NCI-H510A (cell line): ENCODE data around the gene ZNF768.
A peak's percentile ranks its signal among the peaks of the same experiment; 100 is the strongest.

Experiments
- DNase-seq: peaks from one replicate; lab custom pipeline; 2025; lab: John Stamatoyannopoulos, UW

Gene ZNF768

DNA sequence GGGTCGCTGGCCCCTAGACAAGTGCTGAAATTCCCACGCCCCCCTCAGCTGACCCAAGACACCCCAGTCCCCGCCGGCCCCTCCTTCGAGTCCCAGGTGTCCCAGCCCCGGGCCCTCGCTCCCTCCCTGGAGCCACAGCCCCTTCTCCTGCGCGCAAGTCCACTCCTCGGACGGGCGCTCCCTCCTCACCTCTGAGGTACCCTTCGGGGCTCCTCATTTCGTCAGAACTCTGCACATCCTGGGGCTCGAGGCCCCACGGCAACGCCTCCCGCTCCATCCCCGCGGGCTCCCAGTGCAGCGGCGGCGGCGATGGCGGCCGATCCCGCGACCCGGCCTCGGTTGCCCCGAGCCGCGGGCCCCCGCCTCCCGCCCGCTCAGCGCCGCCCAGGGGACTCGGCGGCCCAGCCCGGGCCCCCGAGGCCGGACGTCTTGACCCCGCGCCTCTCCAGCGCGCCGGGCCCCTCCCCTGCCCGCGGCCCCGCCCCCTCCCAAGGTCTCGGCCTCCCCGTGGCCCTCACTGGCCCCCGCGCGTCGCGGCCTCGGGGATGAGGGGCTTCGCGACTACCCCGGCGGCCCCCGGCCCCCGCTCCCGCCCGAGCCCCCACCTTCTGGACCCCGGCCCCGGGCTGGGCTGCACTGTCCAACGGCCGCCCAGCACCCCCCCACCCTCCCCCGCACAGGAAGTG is at the start of gene ZNF768:
TSS of gene ZNF768 (minus strand) at position 430 of the 686 bp plus-strand sequence. CDS start at position 277, 153 bp downstream.
- DNase-seq = peak; percentile 76

- no peak for DNase-seq
Measured at GRCh38 chr16:30574678-30575077, 48.3 kb upstream of the ZNF768 start.

GRCh38 chr16:30571445-30572322 is 45.3 kb upstream of the ZNF768 start, which contains the start of gene ZNF688:
TSS of gene ZNF688 (minus strand) at chr16:30571714. CDS start at chr16:30571629, 85 bp downstream.
- peak; percentile 97 for DNase-seq

DNA sequence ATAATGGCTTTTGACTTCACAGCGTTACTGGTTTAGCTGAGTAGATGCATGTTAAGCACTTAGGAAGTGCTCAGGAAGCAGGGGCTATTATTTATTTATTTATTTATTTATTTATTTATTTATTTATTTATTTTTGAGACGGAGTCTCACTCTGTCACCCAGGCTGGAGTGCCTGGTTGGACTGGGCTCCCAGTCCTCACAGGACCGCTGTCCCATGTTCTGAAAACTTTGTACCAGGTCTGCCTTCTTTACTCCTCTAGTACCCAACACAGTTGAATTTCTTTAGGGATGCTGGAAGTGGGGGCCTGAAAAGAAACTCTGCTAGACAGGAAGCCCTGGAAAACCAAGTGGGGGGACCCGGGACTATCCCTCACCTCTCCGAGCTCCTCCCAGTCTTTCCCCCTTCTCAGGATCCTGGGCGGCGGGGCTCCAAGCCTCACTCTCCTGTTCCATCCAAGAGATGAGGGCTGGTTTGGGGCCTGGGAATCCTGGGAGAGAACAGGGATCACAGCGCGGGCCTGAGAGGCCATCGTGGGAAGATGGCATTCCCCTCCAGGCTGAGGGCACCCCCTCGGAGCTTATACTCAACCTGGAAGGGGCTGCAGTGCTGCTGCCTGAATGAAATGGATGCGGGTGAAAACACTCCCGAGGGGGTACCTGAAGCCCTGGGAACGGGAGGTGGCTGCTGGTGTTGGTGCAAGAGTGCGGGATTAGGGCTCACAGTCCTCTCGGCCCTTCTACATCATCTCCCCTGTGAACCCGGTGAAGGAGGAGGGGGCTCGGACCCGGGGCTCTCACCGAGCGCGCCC is 44.5 kb upstream of the ZNF768 start:
- DNase-seq = no peak

GRCh38 chr16:30569746-30570635 is 43.6 kb upstream of the ZNF768 start:
- no peak for DNase-seq

- DNase-seq = no peak
Measured at GRCh38 chr16:30569281-30569680, 42.9 kb upstream of the ZNF768 start.

DNA sequence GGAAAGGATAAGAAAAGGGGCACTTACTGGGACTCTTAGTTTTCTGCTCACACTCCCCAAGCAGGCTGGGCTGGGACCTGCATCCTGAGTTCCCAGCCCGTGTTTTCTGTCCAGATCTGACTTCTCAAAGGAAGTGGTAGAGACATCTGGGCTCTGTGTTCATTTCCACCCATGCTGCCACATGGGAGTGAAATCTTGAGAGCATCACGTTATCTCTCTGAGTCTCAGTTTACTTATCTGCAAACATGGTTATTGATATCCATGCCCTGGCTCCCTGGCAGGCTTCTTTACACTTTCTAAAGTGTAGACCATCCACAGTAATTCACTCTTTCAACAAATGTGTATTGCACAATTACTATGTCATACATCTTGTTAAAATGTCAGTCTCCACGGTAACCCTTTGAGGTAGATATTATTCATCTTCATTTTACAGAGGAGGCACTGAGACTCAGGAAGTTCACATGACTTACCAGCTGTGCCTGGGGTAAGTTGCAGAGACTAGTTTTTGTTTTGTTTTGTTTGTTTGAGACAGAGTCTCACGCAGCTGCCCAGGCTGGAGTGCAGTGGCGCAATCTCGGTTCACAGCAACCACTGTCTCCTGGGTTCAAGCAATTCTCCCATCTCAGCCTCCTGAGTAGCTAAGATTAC is 41.7 kb upstream of the ZNF768 start:
- peak; percentile 30 for DNase-seq

DNA sequence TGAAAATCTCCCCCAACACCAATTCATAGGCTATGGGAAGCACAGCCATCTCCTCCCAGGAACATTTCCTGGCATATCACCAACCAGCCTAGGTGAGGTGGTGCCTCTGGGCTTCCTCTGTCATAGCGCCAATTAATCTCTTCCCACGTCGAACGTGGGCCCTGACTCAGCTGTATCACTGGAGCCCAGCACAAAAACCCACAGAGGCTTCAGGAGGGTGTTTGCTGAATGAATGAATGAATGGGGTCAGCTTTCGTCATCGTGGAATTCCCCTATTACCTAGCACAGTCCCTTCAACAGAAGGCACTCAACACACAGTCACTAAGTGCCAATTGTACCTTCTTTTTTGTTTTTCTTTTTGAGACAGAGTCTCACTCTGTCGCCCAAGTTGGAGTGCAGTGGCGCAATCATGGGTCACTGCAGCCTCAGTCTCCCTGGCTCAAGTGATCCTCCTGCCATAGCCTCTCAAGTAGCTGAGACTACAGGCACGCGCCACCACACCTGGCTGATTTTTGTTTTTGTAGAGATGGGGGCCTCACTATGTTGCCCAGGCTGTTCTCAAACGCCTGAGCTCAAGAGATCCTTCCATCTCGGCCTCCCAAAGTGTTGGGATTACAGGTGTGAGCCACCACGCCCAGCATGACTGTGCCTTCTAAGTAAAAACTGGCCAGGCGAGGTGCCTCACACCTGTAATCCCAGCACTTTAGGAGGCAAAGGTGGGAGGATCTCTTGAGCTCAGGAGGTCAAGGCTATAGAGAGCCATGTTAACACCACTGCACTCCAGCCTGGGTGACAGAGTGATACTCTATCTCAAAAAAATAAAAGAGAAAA is 41.0 kb upstream of the ZNF768 start:
- DNase-seq = peak; percentile 22

- DNase-seq = no peak
Measured at GRCh38 chr16:30566531-30566930, 40.2 kb upstream of the ZNF768 start.

DNA sequence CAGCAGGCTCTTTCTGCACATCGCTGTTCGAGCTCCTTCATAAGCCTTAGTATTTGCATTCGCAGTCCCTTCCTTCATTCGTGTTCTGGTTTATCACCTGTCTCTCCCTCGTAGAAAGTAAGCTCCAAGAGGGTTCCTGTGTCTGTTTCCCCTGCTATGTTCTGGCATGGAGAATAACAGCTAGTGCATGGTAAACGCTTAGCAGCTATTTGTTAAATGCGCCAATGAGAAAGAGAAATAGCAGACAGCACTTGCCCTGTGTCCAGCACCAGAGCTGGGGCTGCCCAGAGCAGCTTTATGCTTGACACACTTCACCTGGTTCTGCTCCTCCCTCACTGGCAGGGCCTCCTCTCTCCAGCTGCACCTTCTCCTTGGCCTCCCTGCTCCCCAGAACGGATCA is 39.6 kb upstream of the ZNF768 start:
- no peak for DNase-seq

- DNase-seq = no peak
Measured at GRCh38 chr16:30565526-30565925, 39.2 kb upstream of the ZNF768 start.

- no peak for DNase-seq
Measured at GRCh38 chr16:30562021-30562420, 35.7 kb upstream of the ZNF768 start.

DNA sequence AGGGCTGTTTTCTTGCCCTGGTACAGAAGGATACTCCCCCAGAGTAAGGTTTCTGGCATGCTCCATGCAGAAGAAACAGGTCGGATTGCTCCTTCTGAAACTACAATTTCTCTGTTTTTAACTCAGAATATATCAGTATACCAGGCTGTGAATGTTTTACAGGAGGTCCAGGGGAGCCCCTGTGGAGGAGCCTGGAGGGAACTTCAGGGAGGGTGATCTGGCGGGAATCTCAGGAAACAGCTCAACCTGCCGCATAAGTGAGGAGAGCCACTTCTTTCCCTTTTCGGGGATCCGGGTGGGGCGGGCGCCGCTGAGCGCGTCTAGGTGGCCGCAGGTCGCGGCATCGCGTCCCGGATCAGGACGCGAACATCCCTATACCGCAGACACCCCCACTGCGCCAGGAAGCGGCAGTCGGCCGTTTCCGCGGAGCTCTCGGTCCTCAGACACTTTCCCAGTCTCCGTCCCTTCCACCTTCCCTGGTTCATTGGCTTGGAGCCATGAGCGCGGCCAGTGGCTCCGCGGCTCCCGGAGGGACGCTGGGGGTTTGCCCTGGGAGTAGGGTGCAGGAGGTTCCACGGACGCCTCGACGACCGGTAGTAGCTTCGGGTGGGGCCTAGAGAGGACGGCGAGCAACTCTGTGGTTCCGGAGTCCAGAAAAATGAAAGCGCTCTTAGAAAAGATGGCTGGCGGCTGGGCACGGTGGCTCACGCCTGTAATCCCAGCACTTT is 34.9 kb upstream of the ZNF768 start:
- no peak for DNase-seq

GRCh38 chr16:30559690-30560089 is 33.3 kb upstream of the ZNF768 start:
- no peak for DNase-seq

DNA sequence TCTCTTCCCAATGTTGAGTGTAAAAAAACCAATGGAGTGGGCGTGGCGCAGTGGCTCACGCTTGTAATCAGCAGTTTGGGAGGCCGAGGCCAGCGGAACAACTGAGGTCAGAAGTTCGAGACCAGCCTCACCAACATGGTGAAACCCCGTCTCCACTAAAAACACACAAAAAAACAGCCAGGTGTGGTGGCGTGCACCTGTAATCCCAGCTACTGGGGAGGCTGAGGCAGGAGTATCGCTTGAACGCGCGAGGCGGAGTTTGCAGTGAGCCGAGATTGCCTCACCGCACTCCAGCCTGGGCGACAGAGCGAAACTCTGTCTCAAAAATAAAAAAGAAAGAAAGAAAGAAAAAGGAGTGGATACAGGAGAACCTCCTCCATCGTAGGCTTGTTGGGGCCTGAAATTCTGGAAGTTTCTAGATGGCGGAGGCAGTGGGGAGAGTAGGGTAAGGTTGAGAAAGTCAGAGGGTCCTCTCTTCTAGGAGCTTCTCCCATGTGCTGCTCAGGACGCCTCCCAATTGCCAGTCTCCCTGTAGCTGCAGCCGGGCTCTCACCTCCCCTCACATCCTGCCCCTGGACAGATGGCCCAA is 32.5 kb upstream of the ZNF768 start:
- DNase-seq = no peak

GRCh38 chr16:30557957-30558788 is 31.8 kb upstream of the ZNF768 start, which contains the start of gene ZNF764:
TSS of gene ZNF764 (minus strand) at chr16:30558374. CDS start at chr16:30558182, 192 bp downstream.
- DNase-seq = peak; percentile 99

- DNase-seq = no peak
Measured at GRCh38 chr16:30557707-30557956, 31.3 kb upstream of the ZNF768 start.

DNA sequence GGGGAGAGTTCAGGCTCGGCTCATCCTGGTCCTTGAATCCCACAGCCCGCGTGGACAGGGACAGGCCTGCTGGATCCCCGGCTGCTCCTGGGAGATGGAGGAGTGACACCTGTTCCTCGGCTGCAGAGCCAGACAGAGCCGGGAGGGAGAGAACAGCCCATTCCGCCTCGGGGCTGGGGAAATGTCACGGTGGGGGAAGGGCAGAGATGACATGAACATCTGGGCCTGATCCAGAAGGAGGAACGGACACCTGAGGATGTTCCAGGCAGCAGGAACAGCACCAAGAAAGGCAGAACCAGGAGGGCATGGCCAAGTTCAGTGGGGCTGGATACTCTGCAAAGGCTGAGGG is 29.7 kb upstream of the ZNF768 start:
- DNase-seq = no peak
